Measurements from ENCODE around the gene PLXNA2. TPM values are rescaled to one million over a fixed set of nuclear protein-coding genes. Genes with fewer than 3 reads are reported as not detected.

PLXNA2 gene
- total RNA-seq, 1 experiment from 2014 or later, result 0.06 TPM

GRCh38 chr1:208027861-208028260 is 216.3 kb downstream of the PLXNA2 start:
- Histone ChIP-seq H3K4me1 (ENCODE audit: insufficient read depth, low read length, poor library complexity, severe bottlenecking) (no peaks in the 10 kb centered on the region), H3K36me3 (ENCODE audit: insufficient read depth, low read length, poor library complexity, severe bottlenecking) (no peaks in the 10 kb centered on the region), H3K27me3 (replicated peaks; ENCODE audit: insufficient read depth, low read depth, low read length, poor library complexity) (no peaks in the 10 kb centered on the region), H3K9me3 (ENCODE audit: low read depth, low read length, poor library complexity, severe bottlenecking) (no peaks in the 10 kb centered on the region), H3K4me3 (ENCODE audit: low read depth, low read length, poor library complexity, severe bottlenecking) (no peak overlapping the region), H3K27ac (ENCODE audit: low read depth, low read length, poor library complexity, severe bottlenecking) (no peak overlapping the region)
- no peak for DNase-seq (ENCODE audit: low spot score)
- TF ChIP-seq EZH2 (IDR thresholded peaks at IDR 0.05; ENCODE audit: borderline replicate concordance, low read depth, low read length, poor library complexity, severe bottlenecking) (no peak), CTCF (conservative IDR thresholded peaks at IDR 0.05; ENCODE audit: low read depth, low read length) (no peak)
- ChIA-PET POLR2A (ENCODE audit: low non-redundant PET) (no interaction called here), CTCF (no interaction called here)
- intact Hi-C loops (cut with micrococcal nuclease; ENCODE audit: unreplicated experiment), result no loop called here
- BruUV-seq (replicated peaks), result no TSS peak

GRCh38 chr1:208026880-208027438 is 217.2 kb downstream of the PLXNA2 start:
- Histone ChIP-seq H3K4me1 (ENCODE audit: insufficient read depth, low read length, poor library complexity, severe bottlenecking) (no peaks in the 10 kb centered on the region), H3K27me3 (replicated peaks; ENCODE audit: insufficient read depth, low read depth, low read length, poor library complexity) (no peaks in the 10 kb centered on the region), H3K4me3 (ENCODE audit: low read depth, low read length, poor library complexity, severe bottlenecking) (no peak overlapping the region), H3K9me3 (ENCODE audit: low read depth, low read length, poor library complexity, severe bottlenecking) (no peaks in the 10 kb centered on the region), H3K36me3 (ENCODE audit: insufficient read depth, low read length, poor library complexity, severe bottlenecking) (no peaks in the 10 kb centered on the region), H3K27ac (ENCODE audit: low read depth, low read length, poor library complexity, severe bottlenecking) (no peak overlapping the region)
- intact Hi-C loops (cut with micrococcal nuclease; ENCODE audit: unreplicated experiment), result no loop called here
- no TSS peak for BruUV-seq (replicated peaks)
- DNase-seq (ENCODE audit: low spot score), result no peak
- TF ChIP-seq CTCF (conservative IDR thresholded peaks at IDR 0.05; ENCODE audit: low read depth, low read length), result no peak
- no peak for TF ChIP-seq EZH2 (IDR thresholded peaks at IDR 0.05; ENCODE audit: borderline replicate concordance, low read depth, low read length, poor library complexity, severe bottlenecking)
- ChIA-PET CTCF (no interaction called here), POLR2A (ENCODE audit: low non-redundant PET) (no interaction called here)

GRCh38 chr1:208025031-208025430 is 219.2 kb downstream of the PLXNA2 start:
- intact Hi-C loops (cut with micrococcal nuclease; ENCODE audit: unreplicated experiment), result no loop called here
- Histone ChIP-seq H3K9me3 (ENCODE audit: low read depth, low read length, poor library complexity, severe bottlenecking) (no peaks in the 10 kb centered on the region), H3K27me3 (replicated peaks; ENCODE audit: insufficient read depth, low read depth, low read length, poor library complexity) (no peaks in the 10 kb centered on the region), H3K36me3 (ENCODE audit: insufficient read depth, low read length, poor library complexity, severe bottlenecking) (no peaks in the 10 kb centered on the region), H3K4me1 (ENCODE audit: insufficient read depth, low read length, poor library complexity, severe bottlenecking) (no peaks in the 10 kb centered on the region), H3K27ac (ENCODE audit: low read depth, low read length, poor library complexity, severe bottlenecking) (no peak overlapping the region), H3K4me3 (ENCODE audit: low read depth, low read length, poor library complexity, severe bottlenecking) (no peak overlapping the region)
- no peak for DNase-seq (ENCODE audit: low spot score)
- CTCF ChIA-PET, result no interaction called here
- POLR2A ChIA-PET (ENCODE audit: low non-redundant PET), result no interaction called here
- TF ChIP-seq CTCF (conservative IDR thresholded peaks at IDR 0.05; ENCODE audit: low read depth, low read length), result no peak
- TF ChIP-seq EZH2 (IDR thresholded peaks at IDR 0.05; ENCODE audit: borderline replicate concordance, low read depth, low read length, poor library complexity, severe bottlenecking), result no peak
- BruUV-seq (replicated peaks), result no TSS peak
